BE2C (cell line): ENCODE results near the gene SCO1.
"Not testable (repeated sequence)": the region's sequence is repeated elsewhere in the genome, so short reads cannot be mapped to it uniquely, and the experiment has no call there.

Source experiments
- DNase-seq: peaks from one replicate; pipeline ENCODE4 v3.0.0-alpha.2; 2020
- H3K27me3 ChIP-seq: fragments of 250-450 bp; sonication (Bioruptor Pico); 2 replicates; pipeline ENCODE4 v1.5.1; 2020; ENCODE audit warnings: mild to moderate bottlenecking
- H3K36me3 ChIP-seq: fragments of 250-450 bp; sonication (Bioruptor Pico); 2 replicates; pipeline ENCODE4 v1.5.1; 2020; ENCODE audit warnings: mild to moderate bottlenecking
- H3K4me1 ChIP-seq: fragments of 250-450 bp; sonication (Bioruptor Pico); 2 replicates; pipeline ENCODE4 v1.5.1; 2020
- H3K4me3 ChIP-seq: 2 replicates; pipeline ENCODE4 v1.5.1; 2011; ENCODE audit warnings: low read depth, low read length
- H3K9me3 ChIP-seq: fragments of 250-450 bp; sonication (Bioruptor Pico); 2 replicates; pipeline ENCODE4 v1.5.1; 2020
- TF ChIP-seq, protein P1 (sequence below): IDR thresholded peaks from 2 replicates; pipeline ENCODE4 v1.5.1; 2012; ENCODE audit warnings: mild to moderate bottlenecking, low read depth, low read length

SCO1 gene

GRCh38 chr17:10735251-10735650 is 37.9 kb upstream of the SCO1 start:
- Histone ChIP-seq H3K4me3 (no peak overlapping the region), H3K27me3 (no peaks in the 10 kb centered on the region), H3K4me1 (no peaks in the 10 kb centered on the region), H3K36me3 (no peaks in the 10 kb centered on the region), H3K9me3 (no peaks in the 10 kb centered on the region)
- TF ChIP-seq, protein P1, sequence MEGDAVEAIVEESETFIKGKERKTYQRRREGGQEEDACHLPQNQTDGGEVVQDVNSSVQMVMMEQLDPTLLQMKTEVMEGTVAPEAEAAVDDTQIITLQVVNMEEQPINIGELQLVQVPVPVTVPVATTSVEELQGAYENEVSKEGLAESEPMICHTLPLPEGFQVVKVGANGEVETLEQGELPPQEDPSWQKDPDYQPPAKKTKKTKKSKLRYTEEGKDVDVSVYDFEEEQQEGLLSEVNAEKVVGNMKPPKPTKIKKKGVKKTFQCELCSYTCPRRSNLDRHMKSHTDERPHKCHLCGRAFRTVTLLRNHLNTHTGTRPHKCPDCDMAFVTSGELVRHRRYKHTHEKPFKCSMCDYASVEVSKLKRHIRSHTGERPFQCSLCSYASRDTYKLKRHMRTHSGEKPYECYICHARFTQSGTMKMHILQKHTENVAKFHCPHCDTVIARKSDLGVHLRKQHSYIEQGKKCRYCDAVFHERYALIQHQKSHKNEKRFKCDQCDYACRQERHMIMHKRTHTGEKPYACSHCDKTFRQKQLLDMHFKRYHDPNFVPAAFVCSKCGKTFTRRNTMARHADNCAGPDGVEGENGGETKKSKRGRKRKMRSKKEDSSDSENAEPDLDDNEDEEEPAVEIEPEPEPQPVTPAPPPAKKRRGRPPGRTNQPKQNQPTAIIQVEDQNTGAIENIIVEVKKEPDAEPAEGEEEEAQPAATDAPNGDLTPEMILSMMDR = no peak
- DNase-seq = no peak

DNA sequence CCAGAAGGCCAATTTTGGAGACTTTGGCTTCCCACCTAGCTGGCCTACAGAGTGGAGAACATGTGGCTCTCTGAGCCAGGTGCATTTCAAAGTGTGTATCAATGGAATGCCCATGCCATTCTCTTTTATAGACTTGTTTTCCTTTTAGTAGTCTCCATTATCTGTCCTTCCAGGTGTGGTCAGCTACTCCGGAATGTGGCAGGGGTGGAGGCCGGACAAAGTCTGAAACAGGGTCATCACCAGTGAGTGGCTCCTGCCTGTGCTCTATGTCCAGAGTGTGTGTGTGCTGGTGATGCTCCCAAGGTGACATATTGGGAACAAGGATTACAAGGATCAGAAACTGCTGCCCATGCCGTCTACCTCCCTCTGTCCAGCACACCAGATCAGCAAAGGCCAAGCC is 36.3 kb upstream of the SCO1 start:
- Histone ChIP-seq H3K4me3 (no peak overlapping the region), H3K4me1 (no peaks in the 10 kb centered on the region), H3K36me3 (no peaks in the 10 kb centered on the region), H3K27me3 (no peaks in the 10 kb centered on the region), H3K9me3 (no peaks in the 10 kb centered on the region)
- TF ChIP-seq, protein P1 = no peak
- DNase-seq = no peak

GRCh38 chr17:10732121-10732520 is 34.8 kb upstream of the SCO1 start:
- not testable (repeated sequence) for H3K4me3 ChIP-seq, DNase-seq, H3K9me3 ChIP-seq, H3K27me3 ChIP-seq, H3K4me1 ChIP-seq, H3K36me3 ChIP-seq

DNA sequence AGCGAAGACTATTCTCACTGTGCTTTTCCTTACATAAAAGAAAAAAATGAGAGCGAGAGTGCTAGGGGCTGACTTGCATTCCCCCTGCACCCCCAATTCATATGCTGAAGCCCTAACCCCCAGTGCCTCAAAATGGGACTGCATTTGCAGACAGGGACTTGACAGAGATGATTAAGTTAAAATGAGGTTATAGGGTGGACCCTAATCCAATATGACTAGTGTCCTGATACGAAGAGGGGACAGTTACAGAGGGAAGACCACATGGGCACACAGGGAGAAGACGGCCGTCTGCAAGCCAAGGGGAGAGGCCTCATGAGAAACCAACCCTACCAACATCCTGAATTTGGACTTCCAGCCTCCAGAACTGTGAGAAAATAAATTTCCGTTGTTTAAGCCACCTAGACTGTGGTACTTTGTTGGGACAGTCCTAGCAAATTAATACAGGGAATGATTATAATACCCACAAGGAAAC is 34.1 kb upstream of the SCO1 start:
- Histone ChIP-seq H3K4me3 (no peak overlapping the region), H3K9me3 (no peaks in the 10 kb centered on the region), H3K4me1 (no peaks in the 10 kb centered on the region), H3K27me3 (no peaks in the 10 kb centered on the region), H3K36me3 (no peaks in the 10 kb centered on the region)
- TF ChIP-seq, protein P1 = no peak
- DNase-seq = no peak

DNA sequence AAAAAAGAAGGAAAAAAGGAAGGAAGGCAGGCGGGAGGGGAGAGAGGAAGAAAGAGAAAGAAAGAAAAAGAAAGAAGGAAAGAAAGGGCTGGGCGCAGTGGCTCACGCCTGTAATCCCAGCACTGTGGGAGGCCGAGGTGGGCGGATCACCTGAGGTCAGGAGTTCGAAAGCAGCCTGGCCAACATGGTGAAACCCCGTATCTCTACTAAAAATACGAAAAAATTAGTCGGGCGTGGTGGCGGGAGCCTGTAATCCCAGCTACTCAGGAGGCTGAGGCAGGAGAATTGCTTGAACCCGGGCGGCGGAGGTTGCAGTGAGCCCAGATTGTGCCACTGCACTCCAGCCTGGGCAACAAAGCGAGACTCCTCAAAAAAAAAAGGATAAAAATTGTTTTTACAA is 32.9 kb upstream of the SCO1 start:
- not testable (repeated sequence) for H3K36me3 ChIP-seq, H3K4me1 ChIP-seq, H3K27me3 ChIP-seq, H3K9me3 ChIP-seq, DNase-seq
- peak overlapping the region; percentile 56 for H3K4me3 ChIP-seq

- H3K4me1 ChIP-seq = no peaks in the 10 kb centered on the region
- no peaks in the 10 kb centered on the region for H3K36me3 ChIP-seq
- TF ChIP-seq, protein P1 = no peak
- H3K9me3 ChIP-seq = no peaks in the 10 kb centered on the region
- H3K27me3 ChIP-seq = no peaks in the 10 kb centered on the region
- peak; percentile 68 for DNase-seq
- peak within 1 kb of the TSS; percentile 56 for H3K4me3 ChIP-seq
Observed at GRCh38 chr17:10729334-10730193, 32.2 kb upstream of the SCO1 start, which contains the start of gene TMEM220. Gene TMEM220, minus strand, starts transcription at chr17:10730023. Its CDS starts 172 bp downstream, at chr17:10729851.

- no peak overlapping the region for H3K4me3 ChIP-seq
- TF ChIP-seq, protein P1 = no peak
- no peaks in the 10 kb centered on the region for H3K9me3 ChIP-seq
- H3K36me3 ChIP-seq = no peaks in the 10 kb centered on the region
- no peak for DNase-seq
- no peaks in the 10 kb centered on the region for H3K4me1 ChIP-seq
- no peaks in the 10 kb centered on the region for H3K27me3 ChIP-seq
Observed at GRCh38 chr17:10728331-10728892, 31.1 kb upstream of the SCO1 start.
